ENCODE measurements around the gene SNRNP25. TPM values are rescaled to one million over a fixed set of nuclear protein-coding genes. Genes with fewer than 3 reads are reported as not detected.

SNRNP25 gene
- polyA plus RNA-seq, 1 experiment: 38.8 TPM

DNA sequence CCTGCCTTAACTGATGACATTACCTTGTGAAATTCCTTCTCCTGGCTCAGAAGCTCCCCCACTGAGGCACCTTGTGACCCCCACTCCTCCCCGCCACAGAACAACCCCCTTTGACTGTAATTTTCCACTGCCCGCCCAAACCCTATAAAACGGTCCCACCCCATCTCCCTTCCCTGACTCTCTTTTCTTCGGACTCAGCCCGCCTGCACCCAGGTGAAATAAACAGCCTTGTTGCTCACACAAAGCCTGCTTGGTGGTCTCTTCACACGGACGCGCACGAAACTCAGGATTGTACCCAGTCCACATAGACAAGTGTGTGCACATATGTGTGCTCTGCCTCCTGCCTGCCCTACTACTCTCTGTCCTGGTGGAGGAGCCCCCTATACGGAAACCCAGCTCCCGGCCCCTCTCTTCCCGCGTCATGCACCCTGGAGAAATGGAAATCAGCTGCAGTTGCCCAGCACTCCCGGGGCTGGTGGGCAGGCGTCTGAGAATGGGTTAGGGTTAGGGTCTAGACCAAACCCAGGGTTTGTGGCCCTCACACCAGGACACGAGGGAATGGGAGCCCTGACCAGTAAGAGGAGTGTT lies 21.2 kb downstream of the SNRNP25 start:
- H3K27ac ChIP-seq (ENCODE audit: low read depth, low read length): peak overlapping the region; percentile 98
- ChIA-PET CTCF (interaction anchor here (0.9 to 1.6 kb wide), 3 partner anchors 9 to 32 kb away, joined by 3 to 7 read pairs (median 5); no protein-coding TSS in a partner anchor), POLR2A (interaction anchor here (1.1 to 1.5 kb wide), 3 partner anchors 9 to 13 kb away, joined by 3 to 8 read pairs (median 5); no protein-coding TSS in a partner anchor)
- H3K4me3 ChIP-seq (ENCODE audit: low read depth, low read length): no peak overlapping the region
- no peaks in the 10 kb centered on the region for H3K27me3 ChIP-seq (ENCODE audit: control insufficient read depth, insufficient read depth, low read length)
- DNase-seq (ENCODE audit: low read depth, low spot score): no peak
- no peak for TF ChIP-seq CTCF (IDR thresholded peaks at IDR 0.05; ENCODE audit: low read depth, low read length)
- no peaks in the 10 kb centered on the region; the same call in 1 of the 2 replicates for H3K9me3 ChIP-seq (ENCODE audit: control insufficient read depth, insufficient read depth, low read length)

GRCh38 chr16:75580-76501 lies 22.2 kb downstream of the SNRNP25 start:
- peak; percentile 53 for TF ChIP-seq CTCF (IDR thresholded peaks at IDR 0.05; ENCODE audit: low read depth, low read length)
- POLR2A ChIA-PET: interaction anchor here (1.2 to 1.5 kb wide), 2 partner anchors 9 to 10 kb away, joined by 3 to 8 read pairs; no protein-coding TSS in a partner anchor
- Histone ChIP-seq H3K27me3 (ENCODE audit: control insufficient read depth, insufficient read depth, low read length) (no peaks in the 10 kb centered on the region), H3K27ac (ENCODE audit: low read depth, low read length) (peak overlapping the region; percentile 98), H3K4me3 (ENCODE audit: low read depth, low read length) (peak overlapping the region; percentile 25; the same call in 1 of the 2 replicates), H3K9me3 (ENCODE audit: control insufficient read depth, insufficient read depth, low read length) (no peaks in the 10 kb centered on the region; the same call in 1 of the 2 replicates)
- CTCF ChIA-PET: interaction anchor here (1.4 to 1.6 kb wide), 2 partner anchors 21 to 31 kb away, joined by 5 to 7 read pairs; no protein-coding TSS in a partner anchor
- DNase-seq (ENCODE audit: low read depth, low spot score): no peak

DNA sequence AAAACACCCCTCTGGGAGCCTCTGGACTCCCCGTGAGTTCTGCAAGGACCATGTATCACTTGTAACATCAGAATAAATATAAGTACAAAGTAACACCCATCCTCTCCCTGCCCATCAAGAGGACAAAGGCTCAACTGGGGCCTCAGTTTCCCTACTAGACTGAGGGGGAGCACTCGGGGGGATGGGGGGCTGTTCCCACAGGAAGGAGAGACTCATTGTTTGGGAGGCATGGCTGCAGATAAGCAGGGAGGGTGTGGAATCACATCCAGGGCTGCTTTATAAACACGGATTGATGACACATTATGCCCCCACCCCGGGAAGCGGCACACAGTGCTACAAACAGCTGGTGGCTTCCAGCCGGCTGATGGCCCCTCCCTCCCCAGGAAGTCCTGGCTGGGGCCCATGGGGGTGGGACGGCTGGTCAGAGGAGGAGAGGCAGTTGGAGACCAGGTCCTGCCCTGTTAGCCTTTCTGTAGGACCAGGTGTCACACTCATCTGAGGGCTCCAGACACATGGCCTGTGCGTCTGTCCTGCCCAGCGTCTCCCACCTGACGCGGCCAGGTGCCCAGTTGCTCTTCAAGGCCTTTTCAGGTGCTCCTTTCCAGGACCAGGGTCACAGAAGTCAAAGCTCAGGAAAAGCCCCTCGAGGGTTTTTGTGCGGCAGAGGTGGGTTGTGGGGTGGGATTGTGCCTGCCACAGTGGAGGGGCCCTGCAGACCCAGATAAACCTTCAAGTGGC lies 23.1 kb downstream of the SNRNP25 start:
- Histone ChIP-seq H3K27me3 (ENCODE audit: control insufficient read depth, insufficient read depth, low read length) (no peaks in the 10 kb centered on the region), H3K4me3 (ENCODE audit: low read depth, low read length) (peak overlapping the region; percentile 76), H3K27ac (ENCODE audit: low read depth, low read length) (peak overlapping the region; percentile 98), H3K9me3 (ENCODE audit: control insufficient read depth, insufficient read depth, low read length) (no peaks in the 10 kb centered on the region; the same call in 1 of the 2 replicates)
- DNase-seq (ENCODE audit: low read depth, low spot score): no peak
- POLR2A ChIA-PET: interaction anchor here (1.0 kb wide), 1 partner anchor 11 kb away, joined by 3 read pairs; no protein-coding TSS in a partner anchor
- no peak for TF ChIP-seq CTCF (IDR thresholded peaks at IDR 0.05; ENCODE audit: low read depth, low read length)
- CTCF ChIA-PET: interaction anchor here (1.2 to 2.9 kb wide), 2 partner anchors 11 to 20 kb away, joined by 9 to 11 read pairs; no protein-coding TSS in a partner anchor

GRCh38 chr16:77273-77806 lies 23.7 kb downstream of the SNRNP25 start:
- POLR2A ChIA-PET: interaction anchor here (1.0 kb wide), 1 partner anchor 12 kb away, joined by 3 read pairs; no protein-coding TSS in a partner anchor
- Histone ChIP-seq H3K9me3 (ENCODE audit: control insufficient read depth, insufficient read depth, low read length) (no peaks in the 10 kb centered on the region; the same call in 1 of the 2 replicates), H3K27ac (ENCODE audit: low read depth, low read length) (peak overlapping the region; percentile 98), H3K27me3 (ENCODE audit: control insufficient read depth, insufficient read depth, low read length) (no peaks in the 10 kb centered on the region), H3K4me3 (ENCODE audit: low read depth, low read length) (peak overlapping the region; percentile 76)
- CTCF ChIA-PET: interaction anchor here (1.2 to 2.9 kb wide), 2 partner anchors 12 to 19 kb away, joined by 9 to 11 read pairs; no protein-coding TSS in a partner anchor
- TF ChIP-seq CTCF (IDR thresholded peaks at IDR 0.05; ENCODE audit: low read depth, low read length): no peak
- no peak for DNase-seq (ENCODE audit: low read depth, low spot score)

Measured in AG04450 (cell line).